ENCODE measurements around the gene THOC6.

THOC6 gene

DNA sequence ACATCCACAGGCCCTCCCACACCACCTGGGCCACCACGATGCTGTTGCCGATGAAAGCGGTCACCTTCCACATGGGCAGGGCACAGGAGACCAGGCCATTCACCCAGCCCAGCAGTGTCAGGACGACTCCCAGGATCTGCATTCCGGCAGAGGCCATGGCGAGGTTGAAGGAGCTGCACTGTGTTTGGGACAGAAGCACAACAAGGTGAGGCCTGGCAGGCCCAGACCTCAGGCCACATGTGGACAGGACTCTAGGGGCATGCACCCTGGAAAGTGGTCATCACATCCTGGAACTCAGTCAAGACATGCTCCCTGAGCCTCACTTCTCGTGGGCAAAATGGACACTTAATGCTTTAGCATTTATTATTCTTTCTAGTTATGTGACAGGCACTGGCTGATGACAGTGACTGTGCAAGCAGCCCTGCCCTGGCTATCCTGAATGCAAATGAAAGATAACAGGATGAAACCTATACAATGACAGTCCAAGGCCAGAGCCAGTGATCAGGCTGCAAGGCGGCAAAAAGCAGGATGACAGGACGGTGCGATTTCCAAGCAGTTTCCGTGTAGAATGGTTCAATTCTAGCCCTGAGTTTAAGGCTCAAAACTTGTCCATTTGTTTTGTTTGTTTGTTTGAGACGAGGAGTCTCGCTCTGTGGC, 7.8 kb upstream of the THOC6 start:
- no peak for DNase-seq (ENCODE audit: low read depth)

DNA sequence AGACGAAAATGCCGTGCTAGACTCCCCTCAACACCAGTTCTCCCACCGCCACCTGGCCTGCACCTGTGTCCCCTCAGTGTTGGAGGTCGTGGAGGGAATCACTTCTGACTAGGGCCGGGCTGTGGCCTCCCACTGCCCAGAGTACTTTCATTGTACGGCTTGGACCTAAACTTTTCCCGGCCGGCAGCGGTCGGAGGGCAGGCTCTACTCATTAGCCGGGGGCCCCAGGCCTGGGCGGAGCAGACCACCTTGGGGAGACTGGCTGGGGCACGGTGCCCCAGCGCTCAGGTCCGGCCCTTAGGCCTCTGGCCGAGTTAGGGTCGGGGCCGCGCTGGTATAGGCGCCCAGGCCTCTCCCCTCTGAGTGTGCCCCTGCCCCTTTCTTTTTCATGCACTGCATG, 6.5 kb upstream of the THOC6 start:
- no peak for DNase-seq (ENCODE audit: low read depth)

DNA sequence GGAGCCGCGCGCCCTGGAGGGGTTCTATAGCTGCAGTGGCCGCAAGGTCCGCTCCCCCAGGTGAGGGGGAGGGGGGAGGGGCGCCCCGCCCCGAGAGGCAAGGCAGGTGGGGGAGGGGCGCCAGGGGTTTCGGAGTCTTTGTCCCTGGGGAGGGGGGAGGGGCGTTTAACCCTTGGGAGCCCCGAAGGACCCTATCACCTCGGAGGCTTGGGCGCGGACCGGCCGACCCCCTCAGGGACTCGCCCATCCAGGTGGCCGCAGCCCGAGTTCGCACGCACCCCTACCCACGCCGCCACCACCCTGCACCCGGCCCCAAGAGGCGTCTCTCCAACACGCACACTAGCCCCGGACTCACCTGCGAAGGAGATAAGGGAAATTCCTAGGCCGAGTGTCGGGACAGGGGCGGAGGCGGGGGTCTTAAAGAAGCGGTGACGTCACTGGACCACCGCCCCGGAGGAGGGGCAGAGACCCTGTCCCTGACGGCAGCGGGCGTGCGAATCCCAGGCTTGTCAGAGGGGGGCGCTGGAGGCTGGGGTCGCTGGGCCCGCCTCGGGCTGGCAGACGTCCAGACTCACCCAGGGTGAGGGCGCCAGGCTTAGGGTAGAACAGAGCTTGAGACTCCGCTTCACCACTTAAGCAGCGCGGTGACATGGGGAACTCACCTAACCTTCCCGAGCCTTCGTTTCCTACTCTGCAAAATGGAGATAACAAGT, 5.9 kb upstream of the THOC6 start, which contains the start of gene CLDN6:
Gene CLDN6 (minus strand): TSS at position 390 of the 713 bp plus-strand sequence. CDS start 2,162 bp downstream, outside the sequence.
- no peak for DNase-seq (ENCODE audit: low read depth)

DNA sequence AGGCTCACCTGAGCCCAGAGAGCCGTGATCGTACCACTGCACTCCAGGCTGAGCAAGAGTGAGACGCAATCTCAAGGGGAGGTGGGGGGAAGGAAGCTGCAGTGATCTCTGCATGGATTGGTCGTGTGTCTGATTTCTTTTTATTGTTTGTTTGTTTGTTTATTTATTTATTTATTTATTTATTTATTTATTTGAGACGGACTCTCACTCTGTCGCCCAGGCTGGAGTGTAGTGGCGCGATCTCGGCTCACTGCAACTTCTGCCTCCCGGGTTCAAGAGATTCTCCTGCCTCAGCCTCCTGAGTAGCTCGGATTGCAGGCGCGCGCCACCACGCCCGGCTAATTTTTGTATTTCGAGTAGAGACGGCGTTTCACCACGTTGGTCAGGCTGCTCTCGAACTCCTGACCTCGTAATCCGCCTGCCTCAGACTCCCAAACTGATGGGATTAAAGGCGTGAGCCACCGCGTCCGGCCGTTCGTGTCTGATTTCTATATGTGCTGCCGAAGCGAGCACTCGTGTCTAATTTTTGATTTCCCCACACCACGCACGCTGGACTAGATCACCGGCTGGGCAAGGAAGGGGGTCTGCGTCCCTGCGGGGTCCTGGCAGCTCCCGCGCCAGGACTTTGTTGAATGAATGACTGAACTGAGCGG, 4.1 kb upstream of the THOC6 start:
- no peak for DNase-seq (ENCODE audit: low read depth)

DNA sequence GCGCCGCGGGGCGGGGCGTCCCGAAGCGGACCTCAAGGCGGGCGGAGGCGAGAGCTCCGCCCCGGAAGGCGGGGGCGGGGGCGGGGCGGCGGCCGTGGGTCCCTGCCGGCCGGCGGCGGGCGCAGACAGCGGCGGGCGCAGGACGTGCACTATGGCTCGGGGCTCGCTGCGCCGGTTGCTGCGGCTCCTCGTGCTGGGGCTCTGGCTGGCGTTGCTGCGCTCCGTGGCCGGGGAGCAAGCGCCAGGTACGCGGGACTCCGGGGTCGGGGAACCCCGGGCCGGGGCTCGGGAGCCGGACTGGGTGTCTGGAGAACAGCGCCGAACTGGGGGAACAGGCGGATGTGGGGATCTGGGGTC, 3.6 kb upstream of the THOC6 start, which contains the start of gene TNFRSF12A:
Gene TNFRSF12A (plus strand): TSS at position 122 of the 357 bp plus-strand sequence. CDS start 30 bp downstream, at position 152.
- peak; percentile 45 for DNase-seq (ENCODE audit: low read depth)

DNA sequence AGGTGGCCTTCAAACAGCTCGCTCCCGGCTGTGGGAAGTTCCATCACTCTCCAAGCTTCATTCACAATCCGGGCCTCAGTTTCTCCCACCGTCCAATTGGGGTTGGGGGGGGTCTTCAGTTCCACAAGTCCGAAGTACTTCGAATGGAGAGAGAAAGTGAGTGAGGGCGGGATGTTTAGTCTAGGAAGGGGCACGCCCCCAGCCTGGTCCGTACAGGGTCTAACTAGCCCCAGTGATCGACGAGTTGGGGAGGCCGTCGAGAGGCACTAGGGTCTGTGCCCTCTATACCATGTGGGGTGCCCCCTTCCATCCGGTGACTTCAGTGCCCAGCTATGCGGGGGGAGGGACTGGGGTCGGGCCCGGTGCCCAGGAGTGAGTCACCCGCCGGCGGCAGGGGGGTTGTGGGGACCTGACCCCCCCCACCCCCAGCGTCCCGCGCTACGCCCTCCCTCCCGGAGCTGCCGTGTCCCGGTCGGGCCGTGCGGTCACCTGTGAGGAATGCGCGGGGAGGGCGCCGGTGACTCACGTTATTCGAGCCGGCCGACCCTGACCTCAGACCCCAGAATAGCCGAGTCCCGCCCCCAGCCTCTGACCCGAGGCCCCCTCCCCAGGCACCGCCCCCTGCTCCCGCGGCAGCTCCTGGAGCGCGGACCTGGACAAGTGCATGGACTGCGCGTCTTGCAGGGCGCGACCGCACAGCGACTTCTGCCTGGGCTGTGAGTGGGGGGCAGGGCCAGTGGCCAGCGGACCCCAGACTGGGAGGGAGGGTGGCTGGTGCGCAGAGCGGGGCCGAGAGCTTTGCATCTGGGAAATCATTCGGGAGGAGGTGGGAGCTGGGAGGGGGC, 3.0 kb upstream of the THOC6 start:
- peak; percentile 80 for DNase-seq (ENCODE audit: low read depth)

DNA sequence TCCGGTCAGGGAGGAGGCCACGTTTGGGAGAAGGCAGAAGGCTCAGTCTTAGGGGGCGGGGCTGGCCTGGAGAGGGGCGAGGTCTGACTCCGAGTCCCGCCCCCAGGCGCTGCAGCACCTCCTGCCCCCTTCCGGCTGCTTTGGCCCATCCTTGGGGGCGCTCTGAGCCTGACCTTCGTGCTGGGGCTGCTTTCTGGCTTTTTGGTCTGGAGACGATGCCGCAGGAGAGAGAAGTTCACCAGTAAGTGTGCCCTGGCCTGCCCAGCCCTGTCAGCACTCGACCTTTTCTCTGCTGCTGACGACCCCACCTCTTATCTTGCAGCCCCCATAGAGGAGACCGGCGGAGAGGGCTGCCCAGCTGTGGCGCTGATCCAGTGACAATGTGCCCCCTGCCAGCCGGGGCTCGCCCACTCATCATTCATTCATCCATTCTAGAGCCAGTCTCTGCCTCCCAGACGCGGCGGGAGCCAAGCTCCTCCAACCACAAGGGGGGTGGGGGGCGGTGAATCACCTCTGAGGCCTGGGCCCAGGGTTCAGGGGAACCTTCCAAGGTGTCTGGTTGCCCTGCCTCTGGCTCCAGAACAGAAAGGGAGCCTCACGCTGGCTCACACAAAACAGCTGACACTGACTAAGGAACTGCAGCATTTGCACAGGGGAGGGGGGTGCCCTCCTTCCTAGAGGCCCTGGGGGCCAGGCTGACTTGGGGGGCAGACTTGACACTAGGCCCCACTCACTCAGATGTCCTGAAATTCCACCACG, 2.2 kb upstream of the THOC6 start:
- DNase-seq (ENCODE audit: low read depth) = peak; percentile 94

DNA sequence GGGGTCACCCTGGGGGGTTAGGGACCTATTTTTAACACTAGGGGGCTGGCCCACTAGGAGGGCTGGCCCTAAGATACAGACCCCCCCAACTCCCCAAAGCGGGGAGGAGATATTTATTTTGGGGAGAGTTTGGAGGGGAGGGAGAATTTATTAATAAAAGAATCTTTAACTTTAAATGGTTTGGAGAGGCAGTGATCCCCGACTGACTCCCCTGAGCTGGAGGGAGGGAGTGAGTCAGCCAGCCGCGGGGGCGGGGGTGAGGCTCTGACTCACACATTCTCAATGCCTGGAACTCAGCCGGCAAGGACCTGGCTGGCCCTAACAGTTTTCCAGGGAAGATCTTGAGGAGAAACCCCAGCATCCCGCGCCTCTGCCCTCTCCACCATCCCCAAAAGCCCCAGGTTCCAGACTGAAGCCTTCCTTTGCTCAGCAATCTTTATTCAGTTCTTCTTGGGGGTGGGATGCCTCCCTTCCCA, 1.6 kb upstream of the THOC6 start:
- DNase-seq (ENCODE audit: low read depth) = peak; percentile 91

DNA sequence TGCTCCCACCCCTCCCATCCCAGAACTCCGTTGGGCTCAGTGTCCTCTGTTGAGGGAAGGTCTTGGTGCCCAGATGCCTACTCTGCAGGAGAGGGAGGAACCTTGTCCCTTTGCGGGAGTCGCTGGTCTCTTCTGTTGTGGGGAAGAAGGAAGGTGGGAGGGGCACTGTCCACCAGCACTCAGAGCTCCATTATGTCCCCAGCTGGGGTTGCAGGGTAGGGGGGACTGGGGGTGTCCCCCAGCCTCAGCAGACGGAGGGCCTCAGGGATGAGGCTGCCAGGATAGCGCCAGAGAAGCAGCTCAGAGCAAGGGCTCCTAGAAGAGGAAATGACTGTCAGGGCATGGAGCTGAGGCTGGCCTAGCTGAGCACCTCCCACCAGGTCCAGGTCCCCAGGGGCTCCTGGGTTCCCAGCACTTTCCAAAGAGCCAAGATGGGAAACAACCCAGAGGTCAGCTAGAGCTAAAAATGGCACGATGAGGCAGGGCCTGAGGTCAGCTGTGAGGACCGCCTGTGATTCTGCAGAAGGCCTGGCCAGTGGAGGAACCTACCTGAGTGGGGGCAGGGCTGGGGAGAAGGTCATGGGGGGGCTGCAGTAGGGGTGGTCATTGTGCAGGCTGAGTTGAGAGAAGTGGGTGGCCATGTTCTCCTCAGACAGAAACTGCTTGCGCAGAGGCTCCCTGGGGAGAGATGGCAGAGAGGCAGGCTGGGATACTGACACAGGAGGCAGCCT, 986 bp upstream of the THOC6 start:
- peak; percentile 27 for DNase-seq (ENCODE audit: low read depth)

DNA sequence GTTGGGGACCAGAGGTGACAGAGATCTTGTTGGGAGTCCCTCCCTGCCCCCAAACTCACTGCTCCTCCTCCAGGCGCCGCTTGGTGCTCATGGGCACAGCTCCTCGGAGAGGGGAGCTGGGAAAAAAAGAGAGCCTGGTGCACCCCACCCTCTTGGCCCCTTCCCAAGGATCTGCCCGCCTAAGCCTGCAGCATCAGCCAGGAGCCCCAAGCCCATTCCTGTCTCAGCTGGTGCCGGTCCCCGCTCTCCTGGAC, 493 bp upstream of the THOC6 start:
- peak; percentile 69 for DNase-seq (ENCODE audit: low read depth)

DNA sequence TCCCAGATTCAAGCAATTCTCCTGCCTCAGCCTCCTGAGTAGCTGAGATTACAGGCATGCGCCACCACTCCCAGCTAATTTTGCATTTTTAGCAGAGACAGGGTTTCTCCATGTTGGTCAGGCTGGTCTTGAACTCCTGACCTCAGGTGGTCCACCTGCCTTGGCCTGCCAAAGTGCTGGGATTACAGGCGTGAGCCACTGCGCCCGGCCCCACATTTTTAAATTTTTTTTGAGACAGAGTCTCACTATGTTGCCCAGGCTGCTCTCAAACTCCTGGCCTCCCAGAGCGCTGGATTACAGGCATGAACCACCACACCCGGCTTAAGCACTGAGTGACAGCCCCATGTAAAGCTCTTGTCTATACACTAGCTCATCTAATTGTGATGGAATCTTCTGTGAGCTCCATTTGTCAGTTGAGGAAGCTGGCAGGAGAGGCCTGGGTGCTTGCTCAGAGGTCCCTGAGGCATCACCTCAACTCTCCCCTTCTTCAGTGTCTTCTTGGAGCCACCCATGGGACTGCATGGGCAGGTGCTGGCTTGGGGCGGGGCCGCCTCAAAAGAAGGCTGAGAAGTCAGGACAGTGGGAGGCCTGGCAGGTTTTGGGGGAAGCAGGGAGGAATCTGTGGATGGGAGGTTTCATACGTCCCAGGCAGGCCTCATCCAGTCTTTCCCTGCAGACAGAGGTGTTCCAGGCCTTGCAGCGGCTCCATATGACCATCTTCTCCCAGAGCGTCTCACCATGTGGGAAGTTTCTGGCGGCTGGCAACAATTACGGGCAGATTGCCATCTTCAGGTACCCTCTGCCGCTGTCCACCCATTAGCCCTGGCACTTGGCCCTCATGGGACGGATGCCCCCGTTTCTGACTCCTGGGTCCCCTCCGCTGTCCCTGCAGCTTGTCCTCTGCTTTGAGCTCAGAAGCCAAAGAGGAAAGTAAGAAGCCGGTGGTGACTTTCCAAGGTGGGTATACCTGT, 1.5 kb downstream of the THOC6 start:
- DNase-seq (ENCODE audit: low read depth) = no peak

DNA sequence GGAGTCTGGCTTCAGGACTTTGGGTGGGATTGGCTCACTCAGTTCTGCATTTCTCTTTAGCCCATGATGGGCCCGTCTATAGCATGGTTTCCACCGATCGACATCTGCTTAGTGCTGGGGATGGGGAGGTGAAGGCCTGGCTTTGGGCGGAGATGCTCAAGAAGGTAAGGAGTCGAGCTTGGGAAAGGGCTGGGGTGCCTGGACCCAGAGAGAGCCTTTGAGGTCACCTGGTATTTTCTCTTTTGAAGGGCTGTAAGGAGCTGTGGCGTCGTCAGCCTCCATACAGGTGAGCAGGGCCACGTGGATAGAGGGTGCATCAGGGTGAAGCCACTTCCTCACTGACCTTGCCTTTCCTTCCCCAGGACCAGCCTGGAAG, 2.2 kb downstream of the THOC6 start:
- no peak for DNase-seq (ENCODE audit: low read depth)

DNA sequence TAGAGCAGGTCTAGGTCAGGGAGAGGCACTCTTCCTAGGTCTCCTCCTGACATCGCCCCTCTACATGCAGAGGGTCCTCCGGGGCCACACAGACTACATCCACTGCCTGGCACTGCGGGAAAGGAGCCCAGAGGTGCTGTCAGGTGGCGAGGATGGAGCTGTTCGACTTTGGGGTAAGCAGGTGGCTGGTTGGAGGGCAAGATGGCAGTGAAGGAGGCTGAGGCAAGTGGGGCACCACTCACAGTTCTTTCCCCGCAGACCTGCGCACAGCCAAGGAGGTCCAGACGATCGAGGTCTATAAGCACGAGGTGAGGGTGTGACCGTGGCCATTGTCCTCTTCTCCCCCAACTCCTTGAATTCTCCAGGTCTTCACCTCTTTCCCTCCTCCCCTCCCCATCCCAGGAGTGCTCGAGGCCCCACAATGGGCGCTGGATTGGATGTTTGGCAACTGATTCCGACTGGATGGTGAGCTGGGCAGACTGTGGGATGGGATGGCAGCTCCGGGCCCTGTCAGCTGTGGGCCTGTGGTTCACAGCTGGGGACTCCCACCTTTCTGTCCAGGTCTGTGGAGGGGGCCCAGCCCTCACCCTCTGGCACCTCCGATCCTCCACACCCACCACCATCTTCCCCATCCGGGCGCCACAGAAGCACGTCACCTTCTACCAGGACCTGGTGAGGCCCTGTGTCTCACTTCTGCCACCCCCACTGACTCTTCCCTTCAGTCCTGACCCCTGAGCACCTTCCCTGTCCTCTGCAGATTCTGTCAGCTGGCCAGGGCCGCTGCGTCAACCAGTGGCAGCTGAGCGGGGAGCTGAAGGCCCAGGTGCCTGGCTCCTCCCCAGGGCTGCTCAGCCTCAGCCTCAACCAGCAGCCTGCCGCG, 3.0 kb downstream of the THOC6 start:
- DNase-seq (ENCODE audit: low read depth) = no peak

DNA sequence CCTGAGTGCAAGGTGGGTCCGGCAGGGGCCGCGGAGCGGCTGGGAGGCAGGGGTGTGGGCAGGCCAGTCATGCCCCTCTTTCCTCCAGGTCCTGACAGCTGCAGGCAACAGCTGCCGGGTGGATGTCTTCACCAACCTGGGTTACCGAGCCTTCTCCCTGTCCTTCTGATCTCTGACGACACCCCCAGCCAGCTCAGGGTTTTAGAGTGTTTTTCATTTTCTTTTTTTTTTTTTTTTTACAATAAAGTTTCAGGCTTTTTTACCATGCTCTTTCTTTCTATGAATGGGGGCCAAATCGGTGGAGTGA, 3.6 kb downstream of the THOC6 start:
- DNase-seq (ENCODE audit: low read depth) = no peak

DNA sequence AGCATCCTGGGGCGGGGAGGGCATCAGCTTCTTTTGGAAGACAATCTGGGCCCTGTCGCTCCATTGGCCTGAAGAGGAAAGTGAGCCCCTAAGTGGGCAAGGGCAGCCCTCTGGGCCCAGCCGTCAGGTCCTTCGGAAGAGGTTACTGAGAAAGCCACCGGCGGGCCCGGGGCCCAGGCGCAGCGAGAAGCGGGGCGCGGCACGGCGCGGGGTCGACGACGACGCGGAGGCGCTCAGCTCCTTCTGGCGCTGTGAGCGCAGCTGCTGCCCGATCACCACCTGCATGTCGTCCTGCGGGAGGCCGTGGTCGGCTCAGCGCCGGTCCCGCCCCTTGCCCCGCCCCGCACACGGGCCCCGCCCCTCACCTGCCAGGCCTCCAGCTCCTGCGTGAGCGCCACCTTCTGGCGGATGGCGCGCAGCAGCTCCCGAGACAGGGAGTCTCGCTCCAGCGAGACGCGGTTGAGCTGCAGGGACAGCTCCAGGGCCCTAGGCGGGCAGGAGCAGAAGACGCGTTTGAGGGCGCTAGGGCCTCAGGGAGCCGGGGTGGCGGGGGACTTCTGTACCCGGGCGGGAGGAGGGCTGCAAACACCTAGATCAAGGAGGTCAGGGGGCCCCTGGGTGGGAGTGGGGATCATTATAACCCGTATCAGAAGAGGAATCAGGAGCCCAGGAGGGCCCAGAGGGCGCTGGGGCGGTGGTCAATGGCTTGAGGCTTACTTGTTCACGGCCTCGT, 4.3 kb downstream of the THOC6 start:
- DNase-seq (ENCODE audit: low read depth) = peak; percentile 28

DNA sequence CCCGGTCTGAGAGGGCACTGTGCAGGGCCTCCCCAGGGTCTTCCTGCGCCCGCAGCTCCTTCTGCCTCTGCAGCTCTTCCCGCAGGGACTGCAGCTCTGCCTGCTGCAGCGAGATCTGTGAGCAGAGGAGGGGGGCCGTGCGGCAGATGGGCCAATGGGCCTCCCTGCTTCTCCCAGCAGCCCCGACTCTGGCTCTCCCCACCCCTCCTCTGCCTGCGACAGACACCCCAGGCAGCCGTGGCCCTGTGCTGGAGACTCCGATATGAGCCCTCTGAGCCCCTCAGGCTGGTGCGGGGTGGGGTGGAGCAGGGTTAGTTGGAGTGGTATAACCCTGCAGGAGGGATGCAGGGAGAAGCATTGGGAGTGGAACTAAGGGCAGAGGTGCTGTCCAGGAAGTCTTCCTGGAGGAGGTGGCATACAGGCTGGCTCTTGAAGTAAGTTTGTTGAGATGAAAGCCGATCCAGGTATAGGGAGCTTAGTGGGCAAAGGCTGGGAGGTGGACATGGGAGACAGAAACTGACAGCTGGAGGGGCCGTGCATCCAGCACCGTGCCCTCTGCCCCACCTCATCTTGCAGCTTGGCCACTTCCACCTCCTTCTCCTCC, 5.0 kb downstream of the THOC6 start:
- no peak for DNase-seq (ENCODE audit: low read depth)

DNA sequence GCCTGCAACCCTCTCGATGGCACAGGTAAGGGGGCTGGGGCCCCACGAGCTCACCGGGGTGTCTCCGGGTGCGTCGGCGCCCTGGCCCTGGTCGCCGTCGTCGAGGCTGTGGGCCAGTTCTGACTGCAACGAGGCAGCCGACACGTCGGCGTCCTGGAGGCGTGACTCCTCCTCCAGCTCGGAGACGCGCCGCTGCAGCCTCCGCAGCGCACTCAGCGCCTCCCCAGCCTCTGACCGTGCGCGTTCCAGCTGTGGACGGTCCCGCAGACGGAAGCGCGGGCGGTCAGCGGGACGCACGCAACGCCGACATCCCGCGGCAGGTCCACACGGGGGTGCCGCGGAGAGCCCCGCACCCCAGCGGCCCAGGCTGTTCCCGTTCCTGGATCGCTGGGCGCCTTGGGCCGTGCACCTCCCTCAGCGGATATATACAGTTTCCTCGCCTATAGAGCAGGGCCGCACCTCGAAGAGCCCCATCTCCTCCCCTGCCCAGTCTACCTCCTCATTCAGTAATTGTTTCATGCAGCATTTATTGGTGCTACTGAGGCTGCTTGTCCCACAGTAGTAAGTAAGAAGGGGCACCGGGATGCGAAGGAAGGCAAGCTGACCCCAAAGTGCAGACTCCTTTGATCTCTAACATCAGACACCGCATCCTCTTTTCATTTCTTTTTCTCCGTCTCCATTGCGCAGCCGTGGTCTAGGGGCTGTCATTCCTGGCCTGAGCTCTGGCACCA, 5.8 kb downstream of the THOC6 start:
- DNase-seq (ENCODE audit: low read depth) = peak; percentile 12

Measured in GM04504 (cell line).